HCT116 (cell line): ENCODE measurements around the gene PRTG. TPM values are rescaled to one million over a fixed set of nuclear protein-coding genes. Genes with fewer than 3 reads are reported as not detected.

Experiments used
- ATAC-seq: fragments of 200-7000 bp; cut with Tn5 transposase; 2 replicates; pipeline ENCODE4 v1.9.1; 2020; ENCODE audit warnings: mild to moderate bottlenecking, moderate library complexity
- BruUV-seq: library from RNA; stranded (reverse); fragments of 400-500 nt; replicated peaks from 2 replicates; lab custom pipeline; 2021; lab: Mats Ljungman, UMichigan
- CTCF ChIA-PET: fragments of 300-600 bp; sonication (Branson Sonifier 250); formaldehyde crosslinking; loops from one replicate; lab custom pipeline; 2021; ENCODE audit warnings: antibody characterized with exemption; lab: Charles Lee
- POLR2A ChIA-PET: fragments of 300-600, 350-600 bp; sonication (Branson Sonifier 250); formaldehyde crosslinking; loops from one replicate; lab custom pipeline; 2021; ENCODE audit warnings: antibody characterized with exemption; lab: Charles Lee
- RAD21 ChIA-PET, 2 experiments: fragments of 300-600 bp; sonication (Branson Sonifier 250); formaldehyde crosslinking; loops; one replicate each; lab custom pipeline; 2023; ENCODE audit warnings: low total read pairs in 2 of 2; ENCODE audit not compliant: uncharacterized antibody in 2 of 2, unreplicated experiment in 2 of 2, low non-redundant PET in 1 of 2; lab: Charles Lee
- DNase-seq: peaks from one replicate; pipeline ENCODE4 v3.0.0-alpha.2; 2010; ENCODE audit warnings: low read depth, low spot score
- H2AFZ ChIP-seq: fragments of 200-600 bp; shearing (Covaris generic), sonication (generic); 2 replicates; pipeline ENCODE4 v1.6.1; 2017; ENCODE audit warnings: low read depth, mixed run types, mixed read lengths, antibody characterized with exemption, low read length; ENCODE audit not compliant: poor library complexity, severe bottlenecking
- H3K27ac ChIP-seq: 2 replicates; pipeline ENCODE4 v1.5.1; 2012; ENCODE audit warnings: low read depth, low read length
- H3K27me3 ChIP-seq: fragments of 200-600 bp; sonication (generic); 2 replicates; pipeline ENCODE4 v1.6.1; 2016; ENCODE audit warnings: mixed run types, low read length, mixed read lengths; ENCODE audit not compliant: insufficient read depth
- H3K36me3 ChIP-seq, 2 experiments: fragments of 200-500 bp in 1 of 2; fragments of 200-600 bp in 1 of 2; sonication (Bioruptor generic) in 1 of 2; sonication (generic) in 1 of 2; 2 replicates each; pipeline versions ENCODE4 v1.5.1 to v1.6.1; 2014 to 2016; ENCODE audit warnings: low read length in 2 of 2, inconsistent platforms in 1 of 2, mixed read lengths in 1 of 2, mixed run types in 1 of 2; ENCODE audit not compliant: insufficient read depth in 2 of 2, control insufficient read depth in 1 of 2
- H3K4me1 ChIP-seq, 2 experiments: fragments of 200-600 bp in 1 of 2; sonication (generic) in 1 of 2; 2 replicates each; pipeline versions ENCODE4 v1.5.1 to v1.6.1; 2012 to 2017; ENCODE audit warnings: low read length in 2 of 2, inconsistent platforms in 1 of 2, mild to moderate bottlenecking in 1 of 2, mixed read lengths in 1 of 2, mixed run types in 1 of 2, moderate library complexity in 1 of 2; ENCODE audit not compliant: insufficient read depth in 2 of 2, control insufficient read depth in 1 of 2
- H3K4me2 ChIP-seq: fragments of 200-600 bp; sonication (generic); 2 replicates; pipeline ENCODE4 v1.6.1; 2017; ENCODE audit warnings: mixed run types, low read length, mixed read lengths
- H3K4me3 ChIP-seq, 2 experiments: fragments of 200-600 bp in 1 of 2; sonication (generic) in 1 of 2; replicated peaks in 1 of 2; 2 replicates each; pipeline ENCODE4 v1.5.1; 2011 to 2016; ENCODE audit warnings: low read length in 2 of 2, control low read depth in 1 of 2, low read depth in 1 of 2, mild to moderate bottlenecking in 1 of 2, mixed read lengths in 1 of 2, mixed run types in 1 of 2
- H3K79me2 ChIP-seq: fragments of 200-600 bp; sonication (generic); 2 replicates; pipeline ENCODE4 v1.6.1; 2017; ENCODE audit warnings: mild to moderate bottlenecking, mixed run types, low read length, moderate library complexity, mixed read lengths; ENCODE audit not compliant: insufficient read depth
- H3K9ac ChIP-seq: fragments of 200-600 bp; sonication (generic); 2 replicates; pipeline ENCODE4 v1.6.1; 2016; ENCODE audit warnings: low read length, mixed read lengths
- H3K9me2 ChIP-seq: fragments of 200-600 bp; sonication (generic), shearing (Covaris generic); 2 replicates; pipeline ENCODE4 v1.6.1; 2017; ENCODE audit warnings: mixed run types, mild to moderate bottlenecking, moderate library complexity; ENCODE audit not compliant: insufficient read depth
- H3K9me3 ChIP-seq, 2 experiments: fragments of 200-500 bp in 1 of 2; fragments of 200-600 bp in 1 of 2; sonication (Bioruptor generic) in 1 of 2; sonication (generic) in 1 of 2; 2 replicates each; pipeline ENCODE4 v1.6.1; 2014 to 2017; ENCODE audit warnings: low read length in 2 of 2, mixed read lengths in 2 of 2, inconsistent platforms in 1 of 2, low read depth in 1 of 2, mild to moderate bottlenecking in 1 of 2, mixed run types in 1 of 2, moderate library complexity in 1 of 2; ENCODE audit not compliant: control insufficient read depth in 1 of 2, insufficient read depth in 1 of 2
- H4K20me1 ChIP-seq: fragments of 200-600 bp; sonication (generic), shearing (Covaris generic); 2 replicates; pipeline ENCODE4 v1.6.1; 2017; ENCODE audit warnings: mixed run types, mild to moderate bottlenecking, moderate library complexity; ENCODE audit not compliant: insufficient read depth
- CEBPB ChIP-seq: IDR thresholded peaks from 2 replicates; pipeline ENCODE4 v1.6.1; 2012; ENCODE audit warnings: low read depth
- EGR1 ChIP-seq: IDR thresholded peaks from 2 replicates; pipeline ENCODE4 v1.6.1; 2012; ENCODE audit warnings: low read depth
- ELF1 ChIP-seq: IDR thresholded peaks from 2 replicates; pipeline ENCODE4 v1.6.1; 2012; ENCODE audit warnings: low read depth, borderline replicate concordance
- EZH2phosphoT487 ChIP-seq: fragments of 200-600 bp; IDR thresholded peaks from 2 replicates; pipeline ENCODE4 v1.6.1; 2018; ENCODE audit warnings: antibody characterized with exemption, borderline replicate concordance
- FOSL1 ChIP-seq: IDR thresholded peaks from 2 replicates; pipeline ENCODE4 v1.6.1; 2012; ENCODE audit warnings: low read depth
- POLR2AphosphoS5 ChIP-seq: IDR thresholded peaks from 2 replicates; pipeline ENCODE4 v1.6.1; 2011; ENCODE audit warnings: mild to moderate bottlenecking, low read depth, low read length, moderate library complexity
- RAD21 ChIP-seq: IDR thresholded peaks from 2 replicates; pipeline ENCODE4 v1.6.1; 2012; ENCODE audit warnings: low read depth, mild to moderate bottlenecking
- SIN3A ChIP-seq: IDR thresholded peaks from 2 replicates; pipeline ENCODE4 v1.6.1; 2012; ENCODE audit warnings: low read depth
- SRF ChIP-seq: IDR thresholded peaks from 2 replicates; pipeline ENCODE4 v1.6.1; 2012; ENCODE audit warnings: low read depth
- TCF7L2 ChIP-seq: IDR thresholded peaks from 2 replicates; pipeline ENCODE4 v1.7.0; 2011; ENCODE audit warnings: borderline replicate concordance, inconsistent platforms; ENCODE audit not compliant: insufficient read depth, insufficient read length; ENCODE audit errors: extremely low read depth
- YY1 ChIP-seq: IDR thresholded peaks from 2 replicates; pipeline ENCODE4 v1.6.1; 2011; ENCODE audit warnings: low read length, low read depth, moderate library complexity, mild to moderate bottlenecking; ENCODE audit not compliant: insufficient replicate concordance; ENCODE audit errors: extremely low read depth
- ZFX ChIP-seq: fragments of 450-650 bp; IDR thresholded peaks from 2 replicates; pipeline ENCODE4 v1.6.1; 2017
- ZNF274 ChIP-seq: fragments of 200-500 bp; sonication (Bioruptor generic); IDR thresholded peaks from 2 replicates; pipeline ENCODE4 v1.6.1; 2014; ENCODE audit warnings: mild to moderate bottlenecking, low read depth, low read length, inconsistent platforms
- intact Hi-C: fragments of 100-400 bp; cut with micrococcal nuclease; formaldehyde crosslinking; loops from 2 replicates; pipeline ENCODE4 v1.10.0; 2022
- total RNA-seq: library from RNA; stranded (reverse); gene quantifications from one replicate; pipeline ENCODE4 v1.2.1, GENCODE V29; 2021; ENCODE audit not compliant: unreplicated experiment
- TF ChIP-seq, protein P1 (sequence below): IDR thresholded peaks from 2 replicates; pipeline ENCODE4 v1.6.1; 2012; ENCODE audit warnings: low read depth
- TF ChIP-seq, protein P2 (sequence below): IDR thresholded peaks from 2 replicates; pipeline ENCODE4 v1.6.1; 2012
- TF ChIP-seq, protein P3 (sequence below): IDR thresholded peaks from 2 replicates; pipeline ENCODE4 v1.6.1; 2012
- TF ChIP-seq, protein P4 (sequence below), 3 experiments: fragments of 200-600 bp in 1 of 3; sonication (generic) in 1 of 3; IDR thresholded peaks in 2 of 3; conservative IDR thresholded peaks in 1 of 3; 2 replicates each; pipeline ENCODE4 v1.5.1; 2012 to 2017; ENCODE audit warnings: low read depth in 2 of 3, low read length in 2 of 3, antibody characterized with exemption in 1 of 3, borderline replicate concordance in 1 of 3, control low read depth in 1 of 3, mild to moderate bottlenecking in 1 of 3, mixed read lengths in 1 of 3, mixed run types in 1 of 3, moderate library complexity in 1 of 3; ENCODE audit not compliant: insufficient read depth in 1 of 3

PRTG gene
- total RNA-seq, 1 experiment from 2014 or later: not detected

DNA sequence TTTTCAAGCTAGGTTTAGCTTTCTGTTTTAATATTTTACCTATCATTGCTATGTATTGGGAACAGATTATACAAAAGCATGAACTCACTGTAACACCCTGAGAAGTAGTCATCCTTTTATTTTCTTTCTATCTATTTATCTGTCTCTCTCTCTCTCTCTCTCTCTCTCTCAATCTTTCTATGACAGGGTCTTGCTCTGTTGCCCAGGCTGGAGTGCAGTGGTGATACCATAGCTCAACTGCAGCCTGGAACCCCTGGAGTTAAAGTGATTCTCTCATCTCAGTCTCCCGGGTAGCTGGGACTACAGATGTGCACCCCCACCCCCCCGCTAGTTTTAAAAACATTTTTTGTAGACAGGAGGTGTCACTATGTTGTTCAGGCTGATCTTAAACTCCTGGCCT is 28.9 kb downstream of the PRTG start:
- no peak overlapping the region for H3K27ac ChIP-seq
- H3K27me3 ChIP-seq: no peaks in the 10 kb centered on the region
- H3K4me1 ChIP-seq: no peaks in the 10 kb centered on the region
- RAD21 ChIA-PET: no interaction called here
- no peak overlapping the region for H3K4me3 ChIP-seq
- intact Hi-C loops: no loop called here
- POLR2A ChIA-PET: interaction anchor here (1.4 kb wide), 1 partner anchor 9 kb away, joined by 4 read pairs; no protein-coding TSS in a partner anchor
- BruUV-seq: no TSS peak
- no peaks in the 10 kb centered on the region for H3K36me3 ChIP-seq
- TF ChIP-seq EZH2phosphoT487: no peak
- TF ChIP-seq, protein P1, sequence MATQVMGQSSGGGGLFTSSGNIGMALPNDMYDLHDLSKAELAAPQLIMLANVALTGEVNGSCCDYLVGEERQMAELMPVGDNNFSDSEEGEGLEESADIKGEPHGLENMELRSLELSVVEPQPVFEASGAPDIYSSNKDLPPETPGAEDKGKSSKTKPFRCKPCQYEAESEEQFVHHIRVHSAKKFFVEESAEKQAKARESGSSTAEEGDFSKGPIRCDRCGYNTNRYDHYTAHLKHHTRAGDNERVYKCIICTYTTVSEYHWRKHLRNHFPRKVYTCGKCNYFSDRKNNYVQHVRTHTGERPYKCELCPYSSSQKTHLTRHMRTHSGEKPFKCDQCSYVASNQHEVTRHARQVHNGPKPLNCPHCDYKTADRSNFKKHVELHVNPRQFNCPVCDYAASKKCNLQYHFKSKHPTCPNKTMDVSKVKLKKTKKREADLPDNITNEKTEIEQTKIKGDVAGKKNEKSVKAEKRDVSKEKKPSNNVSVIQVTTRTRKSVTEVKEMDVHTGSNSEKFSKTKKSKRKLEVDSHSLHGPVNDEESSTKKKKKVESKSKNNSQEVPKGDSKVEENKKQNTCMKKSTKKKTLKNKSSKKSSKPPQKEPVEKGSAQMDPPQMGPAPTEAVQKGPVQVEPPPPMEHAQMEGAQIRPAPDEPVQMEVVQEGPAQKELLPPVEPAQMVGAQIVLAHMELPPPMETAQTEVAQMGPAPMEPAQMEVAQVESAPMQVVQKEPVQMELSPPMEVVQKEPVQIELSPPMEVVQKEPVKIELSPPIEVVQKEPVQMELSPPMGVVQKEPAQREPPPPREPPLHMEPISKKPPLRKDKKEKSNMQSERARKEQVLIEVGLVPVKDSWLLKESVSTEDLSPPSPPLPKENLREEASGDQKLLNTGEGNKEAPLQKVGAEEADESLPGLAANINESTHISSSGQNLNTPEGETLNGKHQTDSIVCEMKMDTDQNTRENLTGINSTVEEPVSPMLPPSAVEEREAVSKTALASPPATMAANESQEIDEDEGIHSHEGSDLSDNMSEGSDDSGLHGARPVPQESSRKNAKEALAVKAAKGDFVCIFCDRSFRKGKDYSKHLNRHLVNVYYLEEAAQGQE: no peak
- TF ChIP-seq CEBPB: no peak
- no peak for TF ChIP-seq TCF7L2
- no peak for TF ChIP-seq RAD21
- TF ChIP-seq FOSL1: no peak
- TF ChIP-seq, protein P2, sequence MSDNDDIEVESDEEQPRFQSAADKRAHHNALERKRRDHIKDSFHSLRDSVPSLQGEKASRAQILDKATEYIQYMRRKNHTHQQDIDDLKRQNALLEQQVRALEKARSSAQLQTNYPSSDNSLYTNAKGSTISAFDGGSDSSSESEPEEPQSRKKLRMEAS: no peak
- no peak for TF ChIP-seq POLR2AphosphoS5
- no peak for TF ChIP-seq SIN3A
- no peak for TF ChIP-seq YY1
- no peak for TF ChIP-seq ELF1
- TF ChIP-seq SRF: no peak
- TF ChIP-seq ZNF274: no peak
- TF ChIP-seq, protein P3, sequence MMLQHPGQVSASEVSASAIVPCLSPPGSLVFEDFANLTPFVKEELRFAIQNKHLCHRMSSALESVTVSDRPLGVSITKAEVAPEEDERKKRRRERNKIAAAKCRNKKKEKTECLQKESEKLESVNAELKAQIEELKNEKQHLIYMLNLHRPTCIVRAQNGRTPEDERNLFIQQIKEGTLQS: no peak
- TF ChIP-seq, protein P4, sequence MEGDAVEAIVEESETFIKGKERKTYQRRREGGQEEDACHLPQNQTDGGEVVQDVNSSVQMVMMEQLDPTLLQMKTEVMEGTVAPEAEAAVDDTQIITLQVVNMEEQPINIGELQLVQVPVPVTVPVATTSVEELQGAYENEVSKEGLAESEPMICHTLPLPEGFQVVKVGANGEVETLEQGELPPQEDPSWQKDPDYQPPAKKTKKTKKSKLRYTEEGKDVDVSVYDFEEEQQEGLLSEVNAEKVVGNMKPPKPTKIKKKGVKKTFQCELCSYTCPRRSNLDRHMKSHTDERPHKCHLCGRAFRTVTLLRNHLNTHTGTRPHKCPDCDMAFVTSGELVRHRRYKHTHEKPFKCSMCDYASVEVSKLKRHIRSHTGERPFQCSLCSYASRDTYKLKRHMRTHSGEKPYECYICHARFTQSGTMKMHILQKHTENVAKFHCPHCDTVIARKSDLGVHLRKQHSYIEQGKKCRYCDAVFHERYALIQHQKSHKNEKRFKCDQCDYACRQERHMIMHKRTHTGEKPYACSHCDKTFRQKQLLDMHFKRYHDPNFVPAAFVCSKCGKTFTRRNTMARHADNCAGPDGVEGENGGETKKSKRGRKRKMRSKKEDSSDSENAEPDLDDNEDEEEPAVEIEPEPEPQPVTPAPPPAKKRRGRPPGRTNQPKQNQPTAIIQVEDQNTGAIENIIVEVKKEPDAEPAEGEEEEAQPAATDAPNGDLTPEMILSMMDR (IDR thresholded peaks at IDR 0.05 in 2 of 3, conservative IDR thresholded peaks at IDR 0.05 in 1 of 3; ENCODE audit: borderline replicate concordance in 1 of 3, insufficient read depth in 1 of 3, low read depth in 2 of 3, low read length in 2 of 3): no peak
- no peak for TF ChIP-seq ZFX
- TF ChIP-seq EGR1: no peak
- H3K9me3 ChIP-seq: no peaks in the 10 kb centered on the region
- CTCF ChIA-PET: no interaction called here
- H3K79me2 ChIP-seq: no peaks in the 10 kb centered on the region
- H3K4me2 ChIP-seq: no peak overlapping the region
- no peak for ATAC-seq
- no peak for DNase-seq
- no peaks in the 10 kb centered on the region for H3K9me2 ChIP-seq
- H4K20me1 ChIP-seq: no peaks in the 10 kb centered on the region
- no peak overlapping the region for H3K9ac ChIP-seq
- H2AFZ ChIP-seq: no peak overlapping the region
